ENCODE data around the gene MAPK1IP1L.

- TF ChIP-seq SIN3A (IDR thresholded peaks at IDR 0.05; ENCODE audit: borderline replicate concordance, low read depth, low read length), result no peak
- no peak for TF ChIP-seq CTCF (CRISPR knock-in tag; IDR thresholded peaks at IDR 0.05)
- no peak for TF ChIP-seq DPF2 (CRISPR knock-in tag; IDR thresholded peaks at IDR 0.05; ENCODE audit: borderline replicate concordance, low read depth)
- no peak for TF ChIP-seq PAF1 (CRISPR knock-in tag; IDR thresholded peaks at IDR 0.05)
- TF ChIP-seq SRY (CRISPR knock-in tag; IDR thresholded peaks at IDR 0.05), result no peak
- no peak for TF ChIP-seq HOMEZ (CRISPR knock-in tag; IDR thresholded peaks at IDR 0.05; ENCODE audit: low read depth)
Measured at GRCh38 chr14:55086938-55087337, 35.5 kb downstream of the MAPK1IP1L start.

Data from HepG2 (cell line).